GM21576 (cell line): ENCODE results near the gene UBN1.

Experiments
- ATAC-seq: cut with Tn5 transposase; IDR thresholded peaks from one replicate; pipeline ENCODE4 v1.9.1; 2021; ENCODE audit warnings: mild to moderate bottlenecking, moderate library complexity; ENCODE audit not compliant: unreplicated experiment

The UBN1 gene

DNA sequence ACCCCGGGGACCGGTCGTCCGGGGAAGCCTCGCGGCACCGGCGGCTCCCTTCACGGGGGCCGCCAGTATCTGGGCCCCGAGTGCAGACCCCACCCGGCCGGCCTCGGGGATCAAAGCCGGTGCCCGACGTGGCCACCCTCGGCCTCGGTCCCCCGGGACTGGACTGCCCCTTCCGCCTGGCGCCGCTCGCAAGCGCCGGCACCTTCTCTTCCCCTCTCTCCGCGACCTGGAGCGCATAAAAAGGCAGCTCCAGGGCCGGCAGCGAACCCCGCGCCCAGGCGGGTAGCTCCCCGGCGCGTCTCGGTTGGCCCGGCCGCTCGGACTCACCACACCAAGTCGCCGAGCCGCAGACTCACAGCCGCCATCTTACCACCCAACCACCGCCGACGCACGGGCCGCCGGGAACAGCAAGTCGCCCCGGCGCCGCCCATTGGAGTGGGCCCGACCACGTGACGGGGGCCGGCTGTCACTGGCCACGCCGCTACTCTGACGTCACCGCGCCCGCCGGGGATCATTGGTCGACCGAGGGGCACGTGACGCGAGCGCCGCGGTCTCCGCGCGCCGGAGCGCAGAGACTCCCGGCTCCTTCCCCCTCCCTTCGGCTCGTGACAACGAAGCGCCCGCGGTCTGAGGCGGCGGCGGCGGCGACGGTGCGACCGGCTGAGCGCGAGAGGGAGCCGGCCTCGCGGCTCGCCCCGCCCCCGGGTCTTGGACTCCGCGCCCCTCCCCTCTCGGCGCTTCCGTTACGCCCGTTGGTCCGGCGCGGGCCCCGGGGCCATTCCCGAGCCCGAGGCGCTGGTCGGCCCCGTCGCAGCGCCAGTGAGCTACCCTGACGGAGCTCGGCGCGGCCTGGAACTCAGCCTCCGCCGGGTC is at the start of gene UBN1, which contains the start of gene GLYR1:
TSS of gene UBN1 (plus strand) at position 581 of the 873 bp plus-strand sequence. CDS start 5,437 bp downstream, outside the sequence.
TSS of gene GLYR1 (minus strand) at position 388 of the 873 bp plus-strand sequence. CDS start at position 365, 23 bp downstream.
- ATAC-seq = peak; percentile 86

GRCh38 chr16:4797805-4798252 is 49.5 kb upstream of the UBN1 start:
- no peak for ATAC-seq

DNA sequence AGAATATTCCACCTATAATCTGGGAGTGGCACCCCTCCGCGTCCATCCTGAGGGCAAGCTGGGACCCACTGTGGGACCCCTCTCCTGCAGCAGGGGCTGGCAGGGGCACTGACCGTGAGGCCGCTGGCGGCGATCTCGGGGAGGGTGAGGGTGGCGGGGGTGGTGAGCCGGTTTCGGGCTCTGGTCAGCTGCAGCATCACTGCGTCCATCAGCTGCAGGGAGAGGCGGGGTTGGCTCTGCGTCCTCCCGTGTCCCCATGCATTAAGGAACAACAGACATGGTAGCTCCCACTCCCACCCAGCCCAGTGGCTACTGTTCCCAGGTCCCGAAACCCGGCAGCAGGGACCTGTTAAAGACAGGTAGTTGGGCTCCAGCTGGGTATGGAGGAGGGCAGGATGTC is 48.8 kb upstream of the UBN1 start:
- ATAC-seq = no peak

- ATAC-seq = no peak
These were observed 48.0 kb upstream of the UBN1 start for GRCh38 chr16:4799171-4799855.

GRCh38 chr16:4800290-4801041 is 46.8 kb upstream of the UBN1 start:
- ATAC-seq = no peak

DNA sequence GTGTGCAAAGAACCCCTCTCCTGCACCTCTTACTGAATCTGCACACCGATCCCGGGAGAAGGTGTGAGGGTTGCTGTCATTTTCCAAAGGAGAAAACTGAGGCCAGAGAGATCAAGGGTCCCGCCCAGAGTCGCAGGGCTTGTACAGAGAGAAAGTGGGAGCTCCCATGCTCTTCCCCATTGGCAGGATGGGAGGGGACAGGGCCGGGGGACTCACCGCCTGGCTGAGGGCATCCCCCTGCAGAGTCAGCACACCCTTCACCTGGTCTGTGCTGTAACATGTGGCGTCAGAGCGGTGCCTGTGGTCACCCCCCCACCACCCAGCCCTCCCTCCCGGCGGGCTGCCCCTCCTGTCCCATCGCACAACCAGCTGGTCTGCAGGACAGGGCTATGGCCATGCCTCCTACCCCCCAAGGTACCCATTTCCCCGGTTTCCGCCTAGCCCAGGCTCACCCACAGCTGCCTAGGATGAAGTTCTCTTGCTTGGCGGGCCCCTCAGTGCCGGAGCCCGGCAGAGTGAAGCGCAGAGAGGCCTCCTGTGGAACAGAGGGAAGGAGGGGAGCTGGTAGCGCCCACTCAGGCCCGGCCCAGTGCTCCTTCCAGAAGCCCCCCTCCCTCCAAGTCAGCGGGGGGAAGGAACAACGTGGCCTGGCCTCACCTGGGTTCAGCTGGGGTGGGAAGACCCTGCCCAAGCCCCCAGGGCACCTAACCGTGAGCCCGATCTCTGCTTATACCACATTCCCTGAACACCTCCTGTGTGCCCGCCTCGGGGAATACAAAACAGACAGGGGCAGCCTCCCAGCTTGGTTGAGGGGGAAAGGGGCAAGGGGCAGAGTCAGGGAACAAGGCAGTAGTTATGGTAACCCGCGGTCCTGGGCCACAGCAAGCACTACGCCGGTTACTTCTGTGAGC is 46.0 kb upstream of the UBN1 start:
- no peak for ATAC-seq

- ATAC-seq = peak; percentile 51
These were observed 45.2 kb upstream of the UBN1 start, which contains the start of gene ROGDI for GRCh38 chr16:4801962-4802658. Gene ROGDI, minus strand, starts transcription at chr16:4802633. Its CDS starts 62 bp downstream, at chr16:4802571.

DNA sequence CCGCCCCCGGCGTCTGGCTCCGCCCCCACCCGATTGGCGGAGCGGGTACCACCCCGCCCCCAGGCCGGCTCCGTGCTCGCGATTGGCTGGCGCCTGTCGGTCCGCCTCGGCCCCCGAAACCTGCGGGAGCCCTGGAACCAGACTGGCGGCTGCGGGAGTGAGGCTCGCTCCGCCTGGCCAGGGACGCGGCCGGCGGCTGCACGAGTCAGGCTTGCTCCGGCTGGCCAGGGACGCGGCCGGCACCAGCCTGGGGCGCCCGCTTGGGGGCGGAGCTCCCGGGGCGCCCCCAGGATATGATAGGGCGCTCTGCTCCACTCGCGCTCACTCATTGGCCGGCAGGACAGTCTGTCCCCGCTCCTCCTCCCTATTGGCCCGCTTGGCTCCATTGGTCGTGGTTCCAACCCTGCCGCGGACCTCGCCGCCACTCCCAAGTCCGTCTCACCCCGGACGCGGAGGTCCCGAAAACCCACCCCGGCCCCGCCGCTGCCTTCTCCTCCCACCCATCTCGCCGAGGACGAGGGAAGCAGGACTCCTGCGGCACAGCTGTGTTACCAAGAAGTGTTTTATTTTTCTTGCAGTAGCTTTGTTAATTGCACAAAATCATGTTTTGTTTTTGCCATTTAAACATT is 44.5 kb upstream of the UBN1 start:
- ATAC-seq = peak; percentile 88

DNA sequence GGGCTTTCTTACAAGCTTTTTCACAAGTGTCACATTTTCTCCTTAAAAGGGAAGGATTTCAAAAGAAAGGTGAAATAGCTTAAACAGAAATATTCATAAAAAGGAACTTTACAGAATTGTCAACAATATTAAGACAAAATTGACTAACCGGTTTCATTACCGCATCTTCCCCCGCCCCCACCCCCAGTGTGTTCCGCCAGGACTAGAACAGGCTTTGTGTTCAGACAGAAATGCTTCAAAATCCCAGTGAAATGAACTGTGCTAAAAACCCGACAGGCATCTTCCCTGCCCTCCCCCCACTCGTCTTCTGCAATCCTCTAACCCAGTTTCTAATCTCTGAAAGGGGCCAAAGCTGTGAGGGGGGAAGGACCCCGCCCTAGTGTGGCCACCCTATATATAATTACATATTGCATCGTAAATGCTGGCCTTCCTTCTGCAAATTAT is 43.9 kb upstream of the UBN1 start:
- ATAC-seq = no peak

DNA sequence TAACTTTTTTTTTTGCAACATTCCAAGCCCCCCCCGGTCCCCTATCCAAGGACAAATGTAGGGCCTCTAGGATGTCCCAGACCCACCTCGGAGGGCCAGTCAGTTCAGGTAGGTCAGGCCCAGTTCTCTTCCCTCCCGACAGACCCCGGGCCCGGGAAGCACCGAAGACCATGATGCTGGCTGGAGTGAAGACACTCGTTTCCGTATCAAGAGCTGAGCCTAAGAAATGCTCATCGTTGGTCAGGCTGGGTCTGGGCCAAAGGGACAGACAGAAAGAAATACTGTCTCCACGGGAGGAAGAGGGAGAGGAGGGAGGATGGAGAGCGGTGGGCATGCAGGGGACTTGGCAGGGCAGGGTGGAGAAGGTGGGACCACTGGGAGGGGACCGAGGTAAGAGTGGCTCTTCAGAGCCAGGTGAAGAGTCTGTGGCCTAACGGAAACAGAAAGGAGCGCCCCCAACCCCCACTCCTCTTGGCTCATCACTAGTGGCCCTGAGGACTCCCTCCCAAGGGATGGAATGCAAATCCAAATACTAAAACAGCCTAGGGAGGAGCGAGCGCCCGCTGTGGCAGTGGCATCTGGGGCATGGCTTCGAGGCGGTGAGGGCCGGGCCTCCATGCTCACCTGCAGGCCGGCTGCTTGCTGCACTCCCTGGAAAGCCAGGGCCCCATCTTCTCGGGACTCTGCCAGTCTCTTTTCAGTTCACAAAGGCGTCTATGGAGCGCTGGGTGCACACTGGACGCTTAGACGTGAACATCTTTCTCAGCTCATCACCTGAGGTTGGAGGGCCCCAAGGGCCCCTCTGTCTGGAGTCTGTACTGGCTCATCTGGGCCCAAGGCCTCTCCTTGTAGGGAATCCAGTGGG is 43.2 kb upstream of the UBN1 start:
- ATAC-seq = no peak

GRCh38 chr16:4805231-4805630 is 42.0 kb upstream of the UBN1 start:
- no peak for ATAC-seq

DNA sequence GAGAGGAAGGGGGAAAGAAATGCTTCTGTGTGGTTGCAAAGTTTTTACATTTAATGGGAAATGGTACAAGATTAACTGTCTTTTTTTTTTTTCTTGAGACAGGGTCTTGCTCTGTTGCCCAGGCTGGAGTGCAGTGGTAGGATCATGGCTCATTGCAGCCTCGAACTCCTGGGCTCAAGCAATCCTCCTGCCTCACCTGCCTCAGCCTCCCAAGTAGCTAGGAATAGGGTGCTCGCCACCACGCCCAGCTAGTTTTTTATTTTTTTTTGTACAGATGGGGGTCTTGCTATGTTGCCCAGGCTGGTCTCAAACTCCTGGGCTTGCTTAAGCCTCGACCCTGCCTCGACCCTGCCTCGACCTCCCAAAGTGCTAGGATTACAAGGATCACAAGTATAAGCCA is 41.0 kb upstream of the UBN1 start:
- ATAC-seq = no peak

DNA sequence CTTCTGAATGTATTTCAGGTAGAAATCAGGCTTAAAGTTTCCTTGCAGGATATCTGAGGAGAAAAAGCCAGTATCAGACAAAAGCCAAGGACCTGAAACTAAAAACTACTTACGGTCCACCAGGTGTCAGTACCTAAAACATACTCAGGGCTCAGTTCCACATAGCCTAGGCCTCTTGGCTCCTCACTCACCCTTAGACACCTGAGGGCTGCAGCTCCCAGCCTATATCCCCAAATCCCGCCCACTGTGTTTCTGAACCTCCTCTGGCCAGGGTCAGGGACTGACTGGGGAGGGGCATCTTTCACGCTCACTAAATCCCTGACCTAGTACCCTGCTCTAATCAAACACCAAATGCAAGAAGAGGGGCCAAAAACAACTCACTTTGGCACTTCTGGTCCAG is 36.0 kb upstream of the UBN1 start:
- ATAC-seq = no peak

DNA sequence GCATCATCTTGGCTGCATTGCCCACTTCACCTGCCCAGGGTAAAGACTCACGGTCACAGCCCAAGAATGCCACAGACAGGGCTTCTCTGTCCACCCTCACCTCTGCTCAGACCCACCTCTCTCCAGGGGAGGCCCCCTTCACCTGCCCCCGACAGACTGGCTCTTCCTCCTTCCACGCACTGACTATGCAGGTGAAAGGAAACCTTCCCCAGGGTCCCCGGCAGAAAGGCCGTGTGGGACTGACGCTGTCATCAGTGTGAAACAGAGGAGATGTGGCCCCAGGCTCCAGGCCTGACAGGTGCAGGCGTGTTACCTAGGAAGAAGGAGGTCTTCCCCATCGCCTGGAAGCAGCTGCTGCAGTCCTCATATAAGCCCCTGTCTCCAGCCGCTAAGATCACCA is 35.5 kb upstream of the UBN1 start:
- ATAC-seq = no peak

- no peak for ATAC-seq
These were observed 33.9 kb upstream of the UBN1 start for GRCh38 chr16:4813251-4814003.

DNA sequence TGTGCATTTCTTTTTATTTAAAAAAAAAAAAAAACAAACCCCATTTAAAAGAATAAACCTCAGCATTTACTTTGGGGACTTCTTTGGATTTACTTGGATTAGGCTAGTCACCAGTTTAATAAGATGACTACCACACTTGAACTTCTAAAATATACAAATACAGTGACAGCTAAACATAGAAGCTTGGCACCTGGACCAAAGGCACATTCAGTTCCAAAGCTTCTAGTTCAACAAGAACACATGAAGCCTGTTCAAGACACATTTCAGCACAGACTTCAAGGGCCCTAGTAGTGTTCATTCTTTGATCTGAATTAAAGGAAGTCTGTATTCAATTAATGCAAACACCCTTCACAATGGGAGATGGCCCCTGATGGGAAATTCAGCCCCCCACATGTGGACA is 33.2 kb upstream of the UBN1 start:
- no peak for ATAC-seq

GRCh38 chr16:4814542-4815173 is 32.6 kb upstream of the UBN1 start:
- ATAC-seq = no peak
